T-helper 2 cell treated with Interferon-gamma antibody and Interleukin-4, amounts not matched to agents 100 ng/mL and 5 ng/mL, for 36 hours (primary cell): ENCODE results near the gene DMRT2. TPM values are rescaled to one million over a fixed set of nuclear protein-coding genes. Genes with fewer than 3 reads are reported as not detected.

Source experiments
- intact Hi-C: fragments of 100-400 bp; cut with micrococcal nuclease; formaldehyde crosslinking; loops from one replicate; pipeline ENCODE4 v1.15.1; 2023
- total RNA-seq: library from RNA; stranded (reverse); gene quantifications from 2 replicates; pipeline ENCODE4 v1.2.3, GENCODE V29; 2022

Gene DMRT2
- total RNA-seq, 1 donor from 2014 or later: 0.52 TPM

DNA sequence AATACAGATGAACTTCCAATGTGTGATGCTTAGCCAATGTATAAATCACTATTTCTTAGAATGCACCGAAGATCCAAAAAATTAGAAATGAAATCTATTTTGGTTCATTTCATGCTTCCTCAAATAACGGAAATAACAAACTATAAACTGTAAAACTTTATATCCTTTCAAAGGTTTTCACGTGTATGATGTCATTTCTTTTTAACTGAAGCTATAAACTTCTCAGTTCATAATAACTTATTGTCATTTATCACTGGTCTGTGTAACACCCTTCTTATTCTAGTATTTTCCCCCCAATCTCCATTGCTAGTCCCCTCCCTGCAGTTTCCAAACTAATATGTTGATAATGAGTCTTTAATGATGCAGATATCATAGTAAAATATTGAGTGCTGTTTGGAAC, 36.4 kb downstream of the DMRT2 start:
- intact Hi-C loops: no loop called here

DNA sequence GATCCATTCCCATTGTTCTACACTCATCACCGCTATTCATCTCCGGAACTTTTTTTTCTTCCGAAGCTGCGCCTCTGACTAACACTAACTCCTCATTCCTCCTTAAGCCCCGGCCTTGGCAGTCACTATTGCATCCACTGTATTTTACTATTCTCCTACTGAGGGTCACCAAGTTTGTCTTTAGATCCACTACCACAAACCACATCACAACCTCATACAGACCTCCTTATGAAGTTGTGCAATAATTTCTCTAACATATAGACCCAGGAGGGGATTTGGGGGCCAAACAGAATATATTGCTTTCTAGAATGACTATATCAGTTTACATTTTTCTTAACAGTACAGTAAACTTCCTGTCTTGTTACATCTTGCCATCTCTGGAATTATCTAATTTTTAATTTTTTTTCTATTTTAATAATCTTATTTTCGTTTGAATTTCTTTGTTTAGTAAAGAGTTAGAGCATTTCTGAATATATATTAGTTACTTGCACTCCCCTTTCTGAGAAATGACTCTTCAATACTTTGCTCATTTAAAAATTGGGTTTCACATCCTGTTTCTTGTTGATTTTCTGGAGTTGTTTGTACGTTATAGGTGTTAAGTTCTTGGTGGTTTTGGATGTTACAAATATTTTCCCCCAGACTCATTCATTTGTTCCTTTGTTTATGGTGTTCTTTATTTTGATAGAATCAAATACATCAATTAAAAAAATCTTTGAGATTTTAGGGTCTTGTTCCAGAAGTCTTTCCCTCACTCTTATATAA, 37.1 kb downstream of the DMRT2 start:
- intact Hi-C loops: no loop called here

DNA sequence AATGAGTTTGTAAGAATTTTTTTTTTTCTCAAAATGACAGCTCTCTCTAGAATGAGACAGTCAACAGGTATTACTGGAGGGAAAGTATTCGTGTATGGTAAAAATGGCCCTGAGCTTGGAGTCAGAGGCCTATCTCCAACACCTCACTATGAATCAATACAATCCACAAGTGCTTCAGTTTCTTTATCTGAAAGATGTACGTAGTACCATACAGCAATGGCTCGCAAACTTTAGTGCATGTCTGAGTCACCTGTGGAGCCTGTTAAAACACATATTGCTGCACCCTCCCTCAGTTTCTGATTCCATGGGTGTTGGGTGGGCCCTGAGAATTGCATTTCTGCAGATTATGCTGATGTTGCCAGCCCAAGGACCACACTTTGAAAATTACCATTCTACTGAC, 44.6 kb downstream of the DMRT2 start:
- intact Hi-C loops: no loop called here

DNA sequence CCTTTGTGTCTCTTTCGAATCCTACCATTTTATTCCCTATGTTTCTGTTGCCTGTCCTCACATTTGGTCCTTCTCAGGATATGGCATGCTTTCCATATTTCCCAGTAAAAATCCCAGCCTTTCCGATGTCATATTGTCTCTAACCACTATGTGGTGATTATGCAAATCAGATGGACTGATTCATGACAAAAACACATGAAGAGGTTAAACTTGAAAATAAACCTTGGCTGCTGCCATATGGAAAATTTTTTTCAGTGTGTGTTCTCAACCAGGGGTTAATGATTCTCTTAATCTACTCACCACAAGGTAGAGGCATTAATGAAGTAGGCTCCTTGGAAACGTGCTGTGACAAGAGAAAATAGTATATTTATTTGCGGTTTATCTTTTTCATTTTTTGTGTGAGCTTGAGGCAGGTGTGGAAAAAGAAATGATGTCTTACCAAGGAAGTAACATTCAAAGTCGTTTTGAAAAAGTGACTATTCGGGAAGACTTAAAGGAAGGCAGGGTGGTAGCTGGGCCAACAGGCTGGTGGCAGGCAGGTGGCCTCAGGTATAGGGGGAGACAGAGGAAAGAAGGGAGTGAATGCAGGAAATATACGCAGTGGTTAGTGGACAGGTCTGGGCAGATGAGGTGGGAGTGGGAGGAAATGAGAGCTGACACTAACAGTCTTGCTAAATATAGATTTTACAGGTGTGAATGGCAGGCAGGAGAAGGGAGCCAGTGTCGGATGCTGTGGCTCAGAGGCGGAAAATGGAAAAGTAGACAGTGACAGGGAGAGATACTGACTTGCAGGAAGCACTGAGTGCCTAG, 46.2 kb downstream of the DMRT2 start:
- intact Hi-C loops: no loop called here

DNA sequence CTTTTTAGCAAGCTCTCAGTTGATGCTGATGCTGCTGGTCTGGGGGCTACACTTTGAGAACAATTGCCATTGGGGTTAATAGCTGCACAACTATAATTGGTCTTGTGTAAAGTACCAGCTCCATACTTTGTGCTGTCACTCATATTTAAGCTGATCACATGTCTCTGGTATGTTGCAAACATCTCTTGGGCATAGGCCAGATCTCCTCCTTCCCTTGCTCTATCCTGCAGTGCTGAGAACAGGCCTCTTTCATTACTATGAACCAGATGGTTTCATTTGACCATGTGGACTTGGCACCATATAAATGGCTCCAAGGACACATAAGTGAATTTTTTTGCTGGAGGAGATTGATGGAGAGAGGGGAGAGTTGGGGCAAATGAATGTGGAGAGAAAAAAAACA, 48.4 kb downstream of the DMRT2 start:
- intact Hi-C loops: no loop called here

DNA sequence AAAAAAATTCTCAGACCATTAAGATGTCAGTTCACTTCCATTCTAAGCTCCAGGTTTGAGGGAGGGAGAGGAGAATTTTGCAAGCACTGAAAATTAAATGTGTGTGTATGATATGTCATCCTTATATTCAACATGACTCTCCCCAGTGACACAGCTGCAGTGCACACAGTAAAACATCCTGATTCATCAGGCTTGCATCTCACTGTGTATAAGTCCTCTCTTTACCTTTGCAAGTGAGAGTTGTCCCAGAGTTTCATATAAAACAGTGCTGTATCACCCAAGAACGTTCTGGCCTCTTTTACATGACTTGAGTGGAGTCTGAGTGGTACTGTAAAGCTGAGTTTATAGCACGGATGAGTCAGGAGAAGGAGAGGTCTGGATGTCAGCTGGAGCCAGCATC, 50.0 kb downstream of the DMRT2 start:
- intact Hi-C loops: no loop called here

DNA sequence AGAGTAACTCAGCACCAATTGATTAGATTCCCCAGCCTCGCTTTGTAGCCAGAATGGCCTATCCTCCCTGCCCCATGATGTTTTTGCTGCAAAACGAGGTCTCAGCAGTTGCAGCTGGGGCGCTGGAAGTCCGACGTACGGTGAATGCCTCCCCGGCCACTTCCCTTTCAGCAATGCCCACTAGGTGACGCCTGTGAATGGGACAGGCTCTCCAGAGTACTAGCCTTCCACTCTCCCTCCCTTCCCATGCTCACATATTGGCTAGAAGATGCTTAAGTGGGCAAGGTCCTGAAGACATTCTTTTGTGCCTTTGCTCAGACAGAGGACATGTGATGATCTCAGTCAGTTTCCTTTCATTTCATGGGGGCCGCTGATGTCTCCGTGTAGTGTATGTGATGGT, 50.8 kb downstream of the DMRT2 start:
- intact Hi-C loops: no loop called here

DNA sequence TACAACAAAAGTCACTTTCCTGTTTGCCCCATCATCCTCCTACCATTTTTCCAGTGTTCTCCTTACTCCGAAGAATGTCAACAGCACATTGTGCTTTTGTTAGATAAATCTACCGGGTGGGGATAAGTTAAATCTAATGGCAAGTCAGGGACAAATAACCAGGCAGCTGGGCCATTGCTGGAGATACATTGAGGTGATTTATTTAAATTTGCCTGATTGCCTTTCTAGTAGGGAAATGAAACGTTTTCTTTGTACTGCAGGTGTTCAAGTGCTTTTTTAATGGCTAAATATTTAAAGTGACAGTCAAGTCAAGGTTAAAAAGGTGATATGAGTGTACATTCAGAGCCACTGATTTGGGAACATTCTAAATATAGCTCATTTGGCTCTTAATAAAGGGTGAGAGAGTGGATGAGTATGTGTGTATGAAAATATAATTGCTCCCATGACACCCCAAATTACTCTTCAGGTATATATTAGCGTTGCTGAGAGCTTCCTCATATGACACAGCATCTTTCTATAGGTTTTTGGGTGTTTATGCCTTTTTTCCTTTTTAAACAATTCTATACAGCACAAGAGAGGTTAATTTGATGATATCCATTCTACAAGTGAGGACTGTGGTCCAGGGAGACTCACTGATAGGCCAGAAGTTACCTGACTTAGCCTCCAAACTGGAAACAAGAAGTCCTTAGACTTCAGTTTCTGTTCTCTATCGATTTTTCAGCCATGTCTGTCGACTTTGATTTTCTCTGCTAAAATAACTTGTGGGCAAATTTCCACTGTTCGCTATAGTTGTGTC, 51.9 kb downstream of the DMRT2 start:
- intact Hi-C loops: no loop called here

DNA sequence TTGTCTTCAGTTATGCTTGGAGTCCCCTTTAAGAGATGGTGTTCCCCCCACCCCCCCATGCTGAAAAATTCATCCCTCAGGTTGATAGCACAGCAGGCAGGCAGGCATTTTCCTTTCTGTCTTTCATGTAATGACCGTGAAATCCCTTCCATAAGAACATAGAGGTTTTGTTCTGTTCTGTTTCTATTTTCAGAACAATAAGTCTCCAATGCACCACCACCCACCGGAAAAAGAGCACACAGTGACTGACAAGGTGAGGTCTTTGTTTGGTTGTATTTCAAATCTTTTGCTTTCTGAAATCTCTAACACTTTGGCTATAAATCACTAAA, 52.4 kb downstream of the DMRT2 start:
- intact Hi-C loops: no loop called here

Other genes starting within 250 kb of the DMRT2 start
- not detected in 2 replicates for gene DMRT1, start 208.7 kb upstream of the DMRT2 start, total RNA-seq
- not detected in 2 replicates for gene DMRT3, start 73.7 kb upstream of the DMRT2 start, total RNA-seq